Right cardiac atrium (tissue), 5 donors: ENCODE results near the gene ITPKC. TPM values are rescaled to one million over a fixed set of nuclear protein-coding genes. Genes with fewer than 3 reads are reported as not detected.
A peak's percentile ranks its signal among the peaks of the same experiment; 100 is the strongest.

Experiments
- ATAC-seq, 2 donors: fragments of 200-7000 bp; cut with Tn5 transposase; one replicate each; pipeline versions ENCODE4 v1.8.0 to v1.9.1; 2020; ENCODE audit warnings: moderate library complexity in 2 of 2, mild to moderate bottlenecking in 1 of 2
- DNase-seq, 3 donors: peaks; one replicate each; pipeline ENCODE4 v3.0.0-alpha.2; 2020
- H3K27ac ChIP-seq: one replicate; pipeline ENCODE4 v1.5.1; 2013; ENCODE audit warnings: mild to moderate bottlenecking, low read length, control low read depth, moderate library complexity
- H3K27me3 ChIP-seq: one replicate; pipeline ENCODE4 v1.6.1; 2013; ENCODE audit not compliant: control insufficient read depth, insufficient read depth
- H3K4me1 ChIP-seq: one replicate; pipeline ENCODE4 v1.6.1; 2013; ENCODE audit warnings: low read length; ENCODE audit not compliant: control insufficient read depth, insufficient read depth
- H3K4me3 ChIP-seq: one replicate; pipeline ENCODE4 v1.5.1; 2013; ENCODE audit warnings: low read length, control low read depth
- H3K9me3 ChIP-seq: one replicate; pipeline ENCODE4 v1.6.1; 2013; ENCODE audit warnings: low read length; ENCODE audit not compliant: control insufficient read depth
- WGBS: extraction: QIAGEN DNeasy Blood & Tissue Kit; methylation state at CpG from one replicate; pipeline ENCODE4 v1.1.7; 2013; 5-methylcytosine and 5-hydroxymethylcytosine counted together
- intact Hi-C, 4 donors: fragments of 100-400 bp; cut with DNase I; formaldehyde crosslinking; loops; one replicate each; pipeline versions ENCODE4 v1.11.0 to v1.14.0; 2022 to 2023
- polyA plus RNA-seq: library from polyadenylated mRNA; stranded (reverse); fragments of 200-250 nt; gene quantifications from one replicate; pipeline ENCODE4 v1.2.3, GENCODE V29; 2013
- total RNA-seq, 4 donors: library from RNA; stranded (reverse); fragmentation: NEBNext Ultra II Directional; extraction: Animal tissue kit (Norgen Biotek cat#: 25700); gene quantifications; one replicate each; pipeline ENCODE4 v1.2.1, GENCODE V29; 2021
- donor health status: healthy with polysubstance abuse.
- donor health status: DM: no; HTN: yes; CAD: no.
- donor health status: DM: no; HTN: no; CAD: no.
- donor health status: DM: no; HTN: yes; CAD: no; lungs with severe emphysema.
- donor health status: DM: yes; HTN: yes; CAD: no.

ITPKC gene
- total and polyA plus RNA-seq, 5 donors, result 7.6 to 15.8 (median 12.4) TPM

- peak overlapping the region; percentile 74 for H3K27ac ChIP-seq
- DNase-seq (peak; percentile 97 to 99 (median 99)), ATAC-seq (peak; percentile 88 to 91)
- H3K27me3 ChIP-seq, result no peaks in the 10 kb centered on the region
- intact Hi-C loops, result no loop called here
- 2% methylated on average over 56 of the region's 56 CpGs for WGBS
- H3K4me1 ChIP-seq, result peaks cover 5% of the 10 kb centered on the region
- H3K9me3 ChIP-seq, result no peaks in the 10 kb centered on the region
- peak overlapping the region; percentile 90 for H3K4me3 ChIP-seq
Observed at GRCh38 chr19:40690693-40691420, 26.1 kb upstream of the ITPKC start.

- DNase-seq (peak in 1 of 3 donors; percentile 72), ATAC-seq (no peak)
- Histone ChIP-seq H3K9me3 (no peaks in the 10 kb centered on the region), H3K27me3 (no peaks in the 10 kb centered on the region), H3K4me1 (peaks cover 5% of the 10 kb centered on the region), H3K4me3 (no peak overlapping the region), H3K27ac (peak overlapping the region; percentile 74)
- 70% methylated on average over 23 of the region's 24 CpGs for WGBS
- intact Hi-C loops, result no loop called here
Observed at GRCh38 chr19:40691421-40692211, 25.3 kb upstream of the ITPKC start.

- Histone ChIP-seq H3K27me3 (no peaks in the 10 kb centered on the region), H3K27ac (no peak overlapping the region), H3K4me3 (no peak overlapping the region), H3K9me3 (no peaks in the 10 kb centered on the region), H3K4me1 (peaks cover 5% of the 10 kb centered on the region)
- WGBS, result 84% methylated on average over 14 of the region's 14 CpGs
- intact Hi-C loops, result no loop called here
- DNase-seq, result no peak
- no peak for ATAC-seq
Observed at GRCh38 chr19:40692212-40692551, 24.7 kb upstream of the ITPKC start.

GRCh38 chr19:40693150-40693788 is 23.6 kb upstream of the ITPKC start:
- no peaks in the 10 kb centered on the region for H3K9me3 ChIP-seq
- H3K4me1 ChIP-seq, result no peaks in the 10 kb centered on the region
- DNase-seq (peak in 1 of 3 donors; percentile 56), ATAC-seq (no peak)
- no peaks in the 10 kb centered on the region for H3K27me3 ChIP-seq
- H3K27ac ChIP-seq, result no peak overlapping the region
- intact Hi-C loops, result no loop called here
- H3K4me3 ChIP-seq, result no peak overlapping the region
- whole genome bisulfite sequencing, result 88% methylated on average over 11 of the region's 11 CpGs

- ATAC-seq (no peak), DNase-seq (peak in 1 of 3 donors; percentile 30)
- Histone ChIP-seq H3K4me1 (no peaks in the 10 kb centered on the region), H3K27ac (no peak overlapping the region), H3K9me3 (no peaks in the 10 kb centered on the region), H3K4me3 (no peak overlapping the region), H3K27me3 (no peaks in the 10 kb centered on the region)
- intact Hi-C loops, result no loop called here
- WGBS, result 79% methylated on average over 4 of the region's 4 CpGs
Observed at GRCh38 chr19:40693896-40694295, 23.0 kb upstream of the ITPKC start.

GRCh38 chr19:40695881-40696280 is 21.0 kb upstream of the ITPKC start:
- Histone ChIP-seq H3K4me3 (no peak overlapping the region), H3K4me1 (no peaks in the 10 kb centered on the region), H3K9me3 (no peaks in the 10 kb centered on the region), H3K27me3 (no peaks in the 10 kb centered on the region), H3K27ac (no peak overlapping the region)
- 89% methylated on average over 5 of the region's 5 CpGs for WGBS
- ATAC-seq (no peak), DNase-seq (peak in 1 of 3 donors; percentile 21)
- intact Hi-C loops, result no loop called here

- H3K27ac ChIP-seq, result no peak overlapping the region
- 96% methylated on average over 6 of the region's 6 CpGs for WGBS
- H3K9me3 ChIP-seq, result no peaks in the 10 kb centered on the region
- no peaks in the 10 kb centered on the region for H3K4me1 ChIP-seq
- DNase-seq (no peak), ATAC-seq (no peak)
- no peak overlapping the region for H3K4me3 ChIP-seq
- H3K27me3 ChIP-seq, result no peaks in the 10 kb centered on the region
- intact Hi-C loops, result no loop called here
Observed at GRCh38 chr19:40697007-40697406, 19.9 kb upstream of the ITPKC start.

GRCh38 chr19:40700083-40700482 is 16.8 kb upstream of the ITPKC start:
- DNase-seq (peak in 1 of 3 donors; percentile 44), ATAC-seq (no peak)
- H3K27me3 ChIP-seq, result no peaks in the 10 kb centered on the region
- no peaks in the 10 kb centered on the region for H3K4me1 ChIP-seq
- 95% methylated on average over 9 of the region's 9 CpGs for WGBS
- no peak overlapping the region for H3K27ac ChIP-seq
- intact Hi-C loops, result no loop called here
- H3K9me3 ChIP-seq, result no peaks in the 10 kb centered on the region
- H3K4me3 ChIP-seq, result no peak overlapping the region

- H3K4me3 ChIP-seq, result no peak overlapping the region
- 96% methylated on average over 6 of the region's 6 CpGs for WGBS
- H3K27ac ChIP-seq, result no peak overlapping the region
- intact Hi-C loops, result no loop called here
- ATAC-seq, result no peak
- no peaks in the 10 kb centered on the region for H3K27me3 ChIP-seq
- no peak for DNase-seq
- H3K4me1 ChIP-seq, result no peaks in the 10 kb centered on the region
- no peaks in the 10 kb centered on the region for H3K9me3 ChIP-seq
Observed at GRCh38 chr19:40701758-40702157, 15.2 kb upstream of the ITPKC start.

- H3K9me3 ChIP-seq, result no peaks in the 10 kb centered on the region
- peak; percentile 58 to 64 for ATAC-seq
- WGBS, result 67% methylated on average over 18 of the region's 18 CpGs
- DNase-seq, result peak; percentile 36 to 84 (median 74)
- no peaks in the 10 kb centered on the region for H3K27me3 ChIP-seq
- no peak overlapping the region for H3K4me3 ChIP-seq
- H3K27ac ChIP-seq, result peak overlapping the region; percentile 16
- intact Hi-C loops, result no loop called here
- no peaks in the 10 kb centered on the region for H3K4me1 ChIP-seq
Observed at GRCh38 chr19:40702337-40703012, 14.4 kb upstream of the ITPKC start.
